HG03280 (cell line): ENCODE results near the gene METTL2B.
"Not testable (repeated sequence)": the region's sequence is repeated elsewhere in the genome, so short reads cannot be mapped to it uniquely, and the experiment has no call there.

ENCODE experiments used
- ATAC-seq: cut with Tn5 transposase; IDR thresholded peaks from one replicate; pipeline ENCODE4 v1.9.1; 2021; ENCODE audit warnings: mild to moderate bottlenecking, moderate library complexity; ENCODE audit not compliant: unreplicated experiment

Gene METTL2B

DNA sequence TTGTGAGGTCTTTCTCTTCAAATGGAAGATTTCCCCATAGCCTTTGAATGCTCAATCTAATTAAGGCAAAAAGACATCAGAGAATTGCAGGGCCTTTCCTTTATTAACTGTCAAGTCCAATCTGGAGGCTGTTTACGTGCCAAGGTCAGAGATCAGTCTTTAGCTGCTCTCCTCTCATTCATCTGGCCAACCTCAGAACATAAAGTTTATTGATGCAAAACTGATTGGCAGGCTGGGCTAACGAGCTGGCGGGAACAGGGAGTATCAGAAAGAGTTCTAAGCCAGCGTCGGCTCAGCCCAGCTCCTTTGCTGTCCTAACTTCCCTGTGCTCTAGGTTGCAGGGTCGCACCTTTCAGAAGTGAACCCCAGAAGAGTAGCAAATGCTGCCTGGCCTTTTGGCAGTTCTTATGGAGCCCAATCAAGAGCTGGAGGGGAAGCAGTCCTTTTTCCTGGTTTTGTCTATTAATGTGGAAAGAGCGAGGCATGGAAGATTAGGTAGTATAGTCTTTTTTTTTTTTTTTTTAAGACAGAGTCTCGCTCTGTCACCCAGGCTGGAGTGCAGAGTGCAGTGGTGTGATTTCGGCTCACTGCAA is 47.5 kb downstream of the METTL2B start:
- not testable (repeated sequence) for ATAC-seq

DNA sequence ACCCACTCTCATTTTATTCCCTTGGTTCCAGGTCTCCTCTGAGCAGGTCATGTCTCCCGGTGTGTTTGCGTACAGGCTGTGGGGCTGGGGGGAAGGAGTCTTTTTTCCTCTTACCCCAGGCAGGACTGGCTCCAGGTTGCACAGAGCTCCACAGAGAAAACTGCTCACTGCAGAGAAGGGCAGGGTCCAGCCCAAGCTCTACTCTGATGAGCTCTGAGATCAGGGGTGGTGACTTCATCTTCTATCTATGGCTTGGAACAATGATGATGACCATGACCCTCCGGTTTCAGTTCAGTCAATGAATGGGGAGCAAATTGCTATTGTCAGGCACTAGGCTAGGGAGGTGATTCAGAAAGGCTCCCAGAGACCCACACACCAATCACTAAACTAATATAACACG is 49.0 kb downstream of the METTL2B start:
- not testable (repeated sequence) for ATAC-seq

GRCh38 chr7:128526062-128526466 is 49.5 kb downstream of the METTL2B start:
- ATAC-seq: not testable (repeated sequence)

DNA sequence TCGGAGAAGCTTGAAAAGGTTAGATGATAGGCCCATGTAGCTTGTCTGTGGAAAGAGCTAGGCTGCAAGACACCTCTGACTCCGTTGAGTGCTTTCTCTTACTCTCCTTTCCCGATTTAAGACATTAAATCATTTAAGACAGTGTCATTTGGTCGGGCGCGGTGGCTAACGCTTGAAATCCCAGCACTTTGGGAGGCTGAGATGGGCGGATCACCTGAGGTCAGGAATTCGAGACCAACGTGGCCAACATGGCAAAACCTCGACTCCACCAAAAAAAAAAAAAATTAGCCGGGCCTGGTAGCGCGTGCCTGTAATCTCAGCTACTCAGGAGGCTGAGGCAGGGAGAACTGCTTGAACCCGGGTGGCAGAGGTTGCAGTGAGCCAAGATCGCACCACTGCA is 52.6 kb downstream of the METTL2B start:
- ATAC-seq: not testable (repeated sequence)

- ATAC-seq: peak; percentile 14
These were observed 53.7 kb downstream of the METTL2B start for GRCh38 chr7:128530121-128530854.

- no peak for ATAC-seq
These were observed 54.2 kb downstream of the METTL2B start for GRCh38 chr7:128530855-128531104.

- peak; percentile 76 for ATAC-seq
These were observed 54.8 kb downstream of the METTL2B start for GRCh38 chr7:128531105-128531954.

DNA sequence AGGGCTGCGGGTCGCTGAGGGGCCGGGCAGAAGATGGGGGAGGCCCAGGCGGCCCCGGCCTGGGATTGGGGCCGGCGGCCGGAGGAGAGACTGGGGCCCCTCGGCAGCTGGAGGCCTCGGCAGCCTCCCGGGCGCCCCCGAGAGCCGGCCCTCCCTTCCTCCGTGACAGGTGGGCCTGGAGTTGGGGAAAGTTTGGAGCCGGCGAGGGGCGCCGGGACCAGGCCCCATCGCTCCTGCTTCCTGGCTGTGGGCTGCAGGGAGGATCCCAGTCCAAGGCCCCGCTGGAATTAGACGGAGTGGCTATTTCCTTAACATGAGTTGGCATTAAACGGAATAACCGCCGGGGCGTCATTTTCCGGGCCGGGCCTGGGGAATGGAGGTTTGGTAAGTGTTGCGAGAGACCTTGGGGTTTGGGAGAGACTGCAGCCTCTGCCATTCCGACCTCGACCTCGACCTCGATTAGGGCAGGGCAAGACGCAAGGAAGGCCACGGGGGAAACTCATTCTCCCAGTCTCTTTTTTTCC is 55.5 kb downstream of the METTL2B start:
- ATAC-seq: not testable (repeated sequence)

DNA sequence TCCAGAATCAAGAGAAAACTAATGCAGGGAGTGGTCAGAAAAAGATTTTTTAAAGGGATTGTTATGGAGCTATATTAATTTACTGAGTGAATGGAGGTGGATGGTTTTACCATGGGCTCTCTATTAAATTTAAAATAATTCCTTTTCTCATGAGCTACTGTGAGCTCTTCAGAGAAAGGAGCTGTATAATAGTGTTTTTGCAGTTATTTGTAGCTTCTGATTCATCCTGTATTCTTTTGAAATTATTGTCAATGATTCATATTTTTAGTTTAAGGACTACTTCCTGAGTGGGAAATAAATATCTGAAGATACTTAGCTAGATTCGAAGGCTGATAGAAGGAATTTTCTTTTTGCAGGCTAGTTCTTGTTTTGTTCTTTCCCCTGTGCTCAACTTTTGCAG is 56.4 kb downstream of the METTL2B start:
- not testable (repeated sequence) for ATAC-seq

GRCh38 chr7:128537410-128537809 is 60.9 kb downstream of the METTL2B start:
- not testable (repeated sequence) for ATAC-seq

DNA sequence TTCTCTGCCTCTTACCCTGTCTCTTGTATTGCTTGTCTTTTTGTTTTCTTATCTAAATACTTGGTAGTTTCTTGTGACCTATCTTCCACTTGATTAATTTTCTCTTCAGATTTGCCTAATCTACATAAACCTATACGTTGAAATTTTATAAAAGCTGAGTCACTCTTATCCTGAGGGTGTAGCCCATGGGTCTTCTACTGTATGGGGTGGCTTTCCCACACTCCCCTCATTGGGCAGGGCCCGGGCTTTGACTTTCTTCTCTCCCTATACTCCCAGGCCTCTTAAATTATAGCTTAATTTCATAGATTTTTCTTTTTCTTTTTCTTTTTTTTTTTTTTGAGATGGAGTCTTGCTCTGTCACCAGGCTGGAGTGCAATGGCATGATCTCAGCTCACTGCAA is 66.0 kb downstream of the METTL2B start:
- not testable (repeated sequence) for ATAC-seq

DNA sequence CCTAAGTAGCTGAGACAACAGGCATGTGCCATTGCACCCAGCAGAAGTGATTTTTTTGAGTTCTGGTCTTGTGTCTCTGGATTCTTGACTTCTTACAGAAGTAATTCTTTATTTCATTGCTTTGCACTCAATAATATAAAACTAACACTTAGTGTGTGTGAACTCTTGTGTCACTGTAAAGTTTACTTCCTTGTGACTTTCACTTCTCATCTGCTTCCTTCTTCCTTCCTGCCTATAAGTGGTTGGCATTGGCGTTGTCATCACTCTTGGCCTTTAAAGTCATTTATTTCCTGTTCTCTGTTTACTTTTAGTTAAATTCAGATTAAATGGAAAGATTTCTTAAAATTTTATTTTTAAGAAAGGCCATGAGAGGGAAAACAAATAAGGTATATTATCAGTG is 66.8 kb downstream of the METTL2B start:
- ATAC-seq: not testable (repeated sequence)

DNA sequence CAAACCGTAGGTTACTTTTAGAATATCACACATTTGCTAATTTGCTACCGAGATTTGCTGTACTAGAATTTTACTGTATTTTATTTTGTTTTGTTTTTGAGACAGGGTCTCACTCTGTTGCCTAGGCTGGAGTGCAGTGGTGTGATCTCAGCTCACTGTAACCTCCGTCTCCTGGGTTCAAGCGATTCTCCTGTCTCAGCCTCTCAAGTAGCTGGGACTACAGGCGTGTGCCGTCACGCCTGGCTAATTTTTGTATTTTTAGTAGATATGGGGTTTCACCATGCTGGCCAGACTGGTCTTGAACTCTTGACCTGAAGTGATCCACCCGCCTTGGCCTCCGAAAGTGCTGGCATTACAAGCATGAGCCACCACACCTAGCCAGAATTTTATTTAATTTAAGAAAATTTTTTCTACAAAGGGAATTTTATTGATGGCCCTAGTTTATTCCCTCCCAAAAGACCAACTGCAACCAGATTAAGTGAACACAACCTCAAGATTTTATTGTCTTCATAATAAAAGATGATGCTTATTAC is 69.8 kb downstream of the METTL2B start:
- ATAC-seq: not testable (repeated sequence)

DNA sequence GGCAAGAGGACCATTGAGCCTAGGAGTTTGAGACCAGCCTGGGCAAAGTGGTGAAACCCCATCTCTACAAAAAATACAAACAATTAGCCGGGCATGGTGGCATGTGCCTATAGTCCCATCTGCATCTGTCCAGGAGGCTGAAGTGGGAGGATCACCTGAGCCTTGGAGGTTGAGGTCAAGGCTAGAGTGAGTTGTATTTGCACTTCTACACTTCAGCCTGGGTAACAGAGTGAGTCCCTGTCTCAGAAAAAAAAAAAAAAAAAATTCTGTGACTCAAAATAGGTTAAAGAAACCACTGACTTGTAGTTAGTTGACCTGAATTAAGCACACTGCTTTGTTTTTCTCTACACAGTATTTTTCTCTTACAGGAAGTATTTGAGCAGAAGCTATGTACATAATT is 74.4 kb downstream of the METTL2B start:
- ATAC-seq: no peak

DNA sequence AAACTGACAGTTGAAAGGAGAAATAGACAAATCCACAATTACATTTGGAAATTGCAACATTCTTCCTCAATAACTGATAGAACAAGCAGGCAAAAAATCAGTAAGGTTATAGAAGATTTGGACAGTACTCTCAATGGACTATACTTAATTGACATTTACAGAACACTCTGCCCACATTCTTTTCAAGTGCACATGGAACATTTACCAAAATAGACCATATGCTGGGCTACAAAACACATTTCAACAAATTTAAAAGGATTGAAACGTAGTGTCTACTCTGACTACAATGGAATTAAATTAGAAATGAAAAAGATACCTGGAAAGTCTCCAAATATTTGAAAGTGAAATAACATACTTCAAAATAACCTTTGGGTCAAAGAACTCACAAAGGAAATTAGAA is 77.8 kb downstream of the METTL2B start:
- not testable (repeated sequence) for ATAC-seq
